ENCODE results near the gene UMODL1. TPM values are rescaled to one million over a fixed set of nuclear protein-coding genes. Genes with fewer than 3 reads are reported as not detected.

Gene UMODL1
- total RNA-seq, 3 donors from 2014 or later: 0.14 to 0.90 (median 0.16) TPM

- peaks cover 35% of the 10 kb centered on the region for H3K4me1 ChIP-seq (ENCODE audit: low read depth)
- H3K4me3 ChIP-seq: no peak overlapping the region
- H3K9me3 ChIP-seq: no peaks in the 10 kb centered on the region
- intact Hi-C loops (cut with DNase I, micrococcal nuclease): no loop called here
- DNase-seq: peak; percentile 57 to 76 (median 65)
- peak; percentile 91 for ATAC-seq
- H3K36me3 ChIP-seq (ENCODE audit: low read depth): no peaks in the 10 kb centered on the region
- TF ChIP-seq CTCF (IDR thresholded peaks at IDR 0.05): no peak
Measured at GRCh38 chr21:42097860-42098454, 26.8 kb downstream of the UMODL1 start.

GRCh38 chr21:42098957-42099505, 27.9 kb downstream of the UMODL1 start:
- ATAC-seq: no peak
- Histone ChIP-seq H3K9me3 (no peaks in the 10 kb centered on the region), H3K4me3 (no peak overlapping the region), H3K36me3 (ENCODE audit: low read depth) (no peaks in the 10 kb centered on the region), H3K4me1 (ENCODE audit: low read depth) (peaks cover 45% of the 10 kb centered on the region)
- DNase-seq: peak in 1 of 3 donors; percentile 42
- intact Hi-C loops (cut with DNase I, micrococcal nuclease): no loop called here
- no peak for TF ChIP-seq CTCF (IDR thresholded peaks at IDR 0.05)

GRCh38 chr21:42101246-42101645, 30.1 kb downstream of the UMODL1 start:
- Histone ChIP-seq H3K9me3 (no peaks in the 10 kb centered on the region), H3K4me1 (ENCODE audit: low read depth) (peaks cover 46% of the 10 kb centered on the region), H3K4me3 (no peak overlapping the region), H3K36me3 (ENCODE audit: low read depth) (no peaks in the 10 kb centered on the region)
- ATAC-seq: peak; percentile 79
- no peak for TF ChIP-seq CTCF (IDR thresholded peaks at IDR 0.05)
- intact Hi-C loops (cut with DNase I, micrococcal nuclease): loop anchor here in 1 of 2 donors (10.0 kb wide), 1 partner anchor 86 kb away; the partner anchor contains the start of gene ZBTB21
- peak; percentile 89 to 92 (median 90) for DNase-seq

- Histone ChIP-seq H3K36me3 (ENCODE audit: low read depth) (no peaks in the 10 kb centered on the region), H3K4me1 (ENCODE audit: low read depth) (peaks cover 46% of the 10 kb centered on the region), H3K9me3 (no peaks in the 10 kb centered on the region), H3K4me3 (no peak overlapping the region)
- DNase-seq: peak in 1 of 3 donors; percentile 44
- intact Hi-C loops (cut with DNase I, micrococcal nuclease): loop anchor here in 1 of 2 donors (10.0 kb wide), 1 partner anchor 87 kb away; the partner anchor contains the start of gene ZBTB21
- peak; percentile 50 for ATAC-seq
- no peak for TF ChIP-seq CTCF (IDR thresholded peaks at IDR 0.05)
Measured at GRCh38 chr21:42102076-42102475, 31.0 kb downstream of the UMODL1 start.

GRCh38 chr21:42102526-42102925, 31.4 kb downstream of the UMODL1 start:
- ATAC-seq (no peak), DNase-seq (no peak)
- Histone ChIP-seq H3K4me3 (no peak overlapping the region), H3K9me3 (no peaks in the 10 kb centered on the region), H3K36me3 (ENCODE audit: low read depth) (no peaks in the 10 kb centered on the region), H3K4me1 (ENCODE audit: low read depth) (peaks cover 45% of the 10 kb centered on the region)
- TF ChIP-seq CTCF (IDR thresholded peaks at IDR 0.05): no peak
- intact Hi-C loops (cut with DNase I, micrococcal nuclease): loop anchor here in 1 of 2 donors (10.0 kb wide), 1 partner anchor 88 kb away; the partner anchor contains the start of gene ZBTB21

Measured in mucosa of descending colon (tissue), 3 donors.